GM18870 (cell line): Measurements from ENCODE around the gene KIF21B.
A peak's percentile ranks its signal among the peaks of the same experiment; 100 is the strongest.
"Not testable (repeated sequence)": the region's sequence is repeated elsewhere in the genome, so short reads cannot be mapped to it uniquely, and the experiment has no call there.

ENCODE experiments used
- ATAC-seq: cut with Tn5 transposase; IDR thresholded peaks from one replicate; pipeline ENCODE4 v1.9.1; 2021; ENCODE audit warnings: moderate library complexity; ENCODE audit not compliant: unreplicated experiment

The KIF21B gene

GRCh38 chr1:200972985-200973742 is 50.4 kb downstream of the KIF21B start:
- ATAC-seq: no peak

- ATAC-seq: no peak
Measured at GRCh38 chr1:200971955-200972711, 51.4 kb downstream of the KIF21B start.

- no peak for ATAC-seq
Measured at GRCh38 chr1:200971428-200971903, 52.0 kb downstream of the KIF21B start.

GRCh38 chr1:200970771-200971427 is 52.6 kb downstream of the KIF21B start:
- no peak for ATAC-seq

- peak; percentile 77 for ATAC-seq
Measured at GRCh38 chr1:200969726-200970561, 53.6 kb downstream of the KIF21B start.

GRCh38 chr1:200968469-200969410 is 54.8 kb downstream of the KIF21B start:
- ATAC-seq: no peak

- ATAC-seq: no peak
Measured at GRCh38 chr1:200967693-200968468, 55.6 kb downstream of the KIF21B start.

- ATAC-seq: no peak
Measured at GRCh38 chr1:200966934-200967333, 56.6 kb downstream of the KIF21B start.

- no peak for ATAC-seq
Measured at GRCh38 chr1:200965111-200965805, 58.3 kb downstream of the KIF21B start.

GRCh38 chr1:200963888-200964287 is 59.6 kb downstream of the KIF21B start:
- ATAC-seq: not testable (repeated sequence)

- ATAC-seq: no peak
Measured at GRCh38 chr1:200963076-200963475, 60.4 kb downstream of the KIF21B start.

- ATAC-seq: no peak
Measured at GRCh38 chr1:200962631-200963030, 60.9 kb downstream of the KIF21B start.

GRCh38 chr1:200962151-200962550 is 61.4 kb downstream of the KIF21B start:
- ATAC-seq: not testable (repeated sequence)

GRCh38 chr1:200960948-200961340 is 62.6 kb downstream of the KIF21B start:
- ATAC-seq: no peak

GRCh38 chr1:200960236-200960947 is 63.1 kb downstream of the KIF21B start:
- no peak for ATAC-seq

GRCh38 chr1:200959411-200959921 is 64.0 kb downstream of the KIF21B start:
- ATAC-seq: no peak

- ATAC-seq: no peak
Measured at GRCh38 chr1:200958597-200958996, 64.9 kb downstream of the KIF21B start.
